ENCODE measurements around the gene CDH3.

CDH3 gene

DNA sequence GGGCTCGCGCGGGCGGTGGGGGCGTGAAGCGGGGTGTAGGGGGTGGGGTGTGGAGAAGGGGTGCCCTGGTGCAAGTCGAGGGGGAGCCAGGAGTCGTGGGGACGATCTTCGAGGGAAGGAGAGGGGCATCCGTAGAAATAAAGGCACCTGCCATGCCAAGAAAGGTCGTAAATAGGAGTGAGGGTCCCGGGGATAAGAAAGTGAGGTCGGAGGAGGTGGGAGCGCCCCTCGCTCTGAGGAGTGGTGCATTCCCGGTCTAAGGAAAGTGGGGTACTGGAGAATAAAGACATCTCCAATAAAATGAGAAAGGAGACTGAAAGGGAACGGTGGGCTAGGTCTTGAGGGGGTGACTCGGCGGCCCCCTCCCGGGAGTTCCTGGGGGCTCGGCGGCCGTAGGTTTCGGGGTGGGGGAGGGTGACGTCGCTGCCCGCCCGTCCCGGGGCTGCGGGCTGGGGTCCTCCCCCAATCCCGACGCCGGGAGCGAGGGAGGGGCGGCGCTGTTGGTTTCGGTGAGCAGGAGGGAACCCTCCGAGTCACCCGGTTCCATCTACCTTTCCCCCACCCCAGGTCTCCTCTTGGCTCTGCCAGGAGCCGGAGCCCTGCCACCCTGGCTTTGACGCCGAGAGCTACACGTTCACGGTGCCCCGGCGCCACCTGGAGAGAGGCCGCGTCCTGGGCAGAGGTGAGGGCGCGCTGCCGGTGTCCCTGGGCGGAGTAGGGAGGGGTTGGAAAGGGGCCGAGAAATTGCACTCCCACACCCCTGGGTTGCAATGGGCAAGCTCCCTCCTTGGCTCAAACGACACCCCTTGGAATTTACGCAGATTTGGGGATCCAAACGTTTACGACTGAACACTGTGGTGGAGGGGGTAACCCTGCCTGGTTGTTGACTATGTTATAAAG, 92.9 kb downstream of the CDH3 start:
- peak overlapping the region; percentile 51 for H3K27ac ChIP-seq (ENCODE audit: low read depth, low read length)
- no peaks in the 10 kb centered on the region for H3K9me3 ChIP-seq (ENCODE audit: control insufficient read depth, insufficient read depth, low read length)
- peak overlapping the region; percentile 78 for H3K9ac ChIP-seq (ENCODE audit: low read depth, low read length)
- no peaks in the 10 kb centered on the region for H3K27me3 ChIP-seq (ENCODE audit: control insufficient read depth, insufficient read depth, low read length)
- peak overlapping the region; percentile 95 for H3K4me3 ChIP-seq (ENCODE audit: low read depth, low read length)
- H3K4me1 ChIP-seq (ENCODE audit: control insufficient read depth, insufficient read depth, low read length) = peaks cover 23% of the 10 kb centered on the region
- peaks cover 17% of the 10 kb centered on the region for H3K36me3 ChIP-seq (ENCODE audit: control insufficient read depth, insufficient read depth, low read length)

DNA sequence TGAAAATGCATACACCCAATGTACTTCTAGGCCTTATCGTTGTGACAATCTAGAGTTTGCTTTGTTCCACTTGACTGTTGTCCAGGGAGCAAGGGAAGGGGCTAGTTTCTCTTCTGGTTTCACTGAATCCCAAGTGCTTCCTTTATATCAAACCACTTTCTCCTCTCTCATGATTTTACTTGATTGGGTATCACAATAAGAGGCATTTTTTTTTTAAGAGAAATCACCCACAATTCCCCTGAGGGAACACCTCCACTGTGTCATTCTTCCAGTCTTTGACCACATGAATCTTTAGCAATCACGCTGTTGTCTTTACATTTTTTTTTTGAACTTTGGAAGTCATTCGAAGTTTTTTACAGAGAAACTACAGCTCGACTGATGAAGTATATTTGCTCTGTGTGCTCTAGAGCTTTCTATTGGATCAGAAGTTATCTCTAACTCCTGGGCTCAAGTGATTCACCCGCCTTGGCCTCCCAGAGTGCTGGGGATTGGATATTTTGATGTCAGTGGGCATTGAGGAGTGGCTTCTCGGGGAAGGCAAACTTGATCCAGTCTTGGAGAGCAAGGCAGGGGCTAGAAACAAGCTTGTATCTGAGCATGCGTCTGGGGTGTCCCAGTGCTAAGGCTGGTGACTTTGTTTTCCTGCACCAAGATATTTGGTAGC, 95.0 kb downstream of the CDH3 start:
- H3K9ac ChIP-seq (ENCODE audit: low read depth, low read length) = no peak overlapping the region
- H3K27ac ChIP-seq (ENCODE audit: low read depth, low read length) = no peak overlapping the region

DNA sequence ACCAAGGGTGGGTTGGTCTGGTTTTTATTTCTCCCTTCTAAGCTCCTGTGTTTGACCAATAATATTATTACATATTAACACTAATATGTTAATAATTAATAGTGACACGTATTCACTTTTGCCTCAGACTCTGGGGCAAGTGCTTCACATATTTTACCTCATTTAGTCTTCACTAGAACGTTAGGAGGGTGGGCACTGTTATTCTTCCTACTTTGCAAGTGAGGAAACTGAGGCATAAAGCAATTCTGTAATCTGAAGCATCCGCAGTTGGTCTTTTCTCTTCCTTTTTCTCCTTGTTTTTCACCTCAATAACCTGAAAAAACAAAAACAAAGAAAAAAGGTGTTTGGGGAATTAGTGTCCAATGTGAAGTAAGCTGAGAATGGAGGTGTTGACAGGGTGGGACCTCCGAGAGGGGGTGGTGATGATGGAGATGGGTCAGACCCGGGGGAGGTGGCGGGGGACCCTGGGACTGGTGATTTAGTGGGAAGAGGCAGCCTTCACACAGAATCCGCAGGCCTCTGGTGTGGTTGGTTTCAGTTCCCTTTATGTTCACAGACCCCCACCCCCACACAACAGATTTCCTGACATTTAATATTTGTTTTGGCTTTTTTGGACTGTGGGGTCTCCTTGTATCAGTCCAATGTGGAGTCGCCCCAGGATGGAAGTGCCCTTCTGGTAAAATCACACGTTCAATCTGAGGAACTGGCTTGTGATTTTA, 95.7 kb downstream of the CDH3 start:
- H3K27me3 ChIP-seq (ENCODE audit: control insufficient read depth, insufficient read depth, low read length) = no peaks in the 10 kb centered on the region
- H3K9ac ChIP-seq (ENCODE audit: low read depth, low read length) = no peak overlapping the region
- peaks cover 23% of the 10 kb centered on the region for H3K36me3 ChIP-seq (ENCODE audit: control insufficient read depth, insufficient read depth, low read length)
- no peak overlapping the region for H3K27ac ChIP-seq (ENCODE audit: low read depth, low read length)
- H3K4me3 ChIP-seq (ENCODE audit: low read depth, low read length) = no peak overlapping the region
- no peaks in the 10 kb centered on the region for H3K9me3 ChIP-seq (ENCODE audit: control insufficient read depth, insufficient read depth, low read length)
- H3K4me1 ChIP-seq (ENCODE audit: control insufficient read depth, insufficient read depth, low read length) = peaks cover 47% of the 10 kb centered on the region

More for the DNA sequence above, 95.0 kb downstream of the CDH3 start:
- peaks cover 21% of the 10 kb centered on the region for H3K36me3 ChIP-seq (ENCODE audit: control insufficient read depth, insufficient read depth, low read length)
- H3K4me1 ChIP-seq (ENCODE audit: control insufficient read depth, insufficient read depth, low read length) = peaks cover 42% of the 10 kb centered on the region
- no peaks in the 10 kb centered on the region for H3K9me3 ChIP-seq (ENCODE audit: control insufficient read depth, insufficient read depth, low read length)
- H3K27me3 ChIP-seq (ENCODE audit: control insufficient read depth, insufficient read depth, low read length) = no peaks in the 10 kb centered on the region
- H3K4me3 ChIP-seq (ENCODE audit: low read depth, low read length) = no peak overlapping the region

DNA sequence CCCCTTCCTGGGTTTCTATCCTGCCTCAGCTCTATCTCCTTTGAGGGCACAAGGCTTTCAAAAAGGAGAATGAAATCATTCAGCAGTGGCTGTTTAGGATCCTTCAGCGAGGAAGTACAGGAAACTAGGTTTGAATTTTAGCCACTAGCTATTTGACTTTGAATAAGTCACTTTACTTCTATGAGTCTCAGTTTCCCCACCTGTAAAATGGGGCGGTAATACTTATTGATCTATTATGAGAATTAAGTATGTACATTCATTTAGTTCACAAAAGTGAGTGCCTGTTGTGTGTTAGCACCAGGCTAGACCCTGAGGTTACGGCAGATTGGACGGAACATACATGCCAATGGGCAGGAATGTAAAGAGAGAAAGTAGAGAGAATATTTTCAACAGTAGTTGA, 98.6 kb downstream of the CDH3 start:
- Histone ChIP-seq H3K27me3 (ENCODE audit: control insufficient read depth, insufficient read depth, low read length) (no peaks in the 10 kb centered on the region), H3K4me1 (ENCODE audit: control insufficient read depth, insufficient read depth, low read length) (peaks cover 45% of the 10 kb centered on the region), H3K9ac (ENCODE audit: low read depth, low read length) (no peak overlapping the region), H3K9me3 (ENCODE audit: control insufficient read depth, insufficient read depth, low read length) (no peaks in the 10 kb centered on the region), H3K27ac (ENCODE audit: low read depth, low read length) (no peak overlapping the region), H3K4me3 (ENCODE audit: low read depth, low read length) (no peak overlapping the region), H3K36me3 (ENCODE audit: control insufficient read depth, insufficient read depth, low read length) (peaks cover 32% of the 10 kb centered on the region)

DNA sequence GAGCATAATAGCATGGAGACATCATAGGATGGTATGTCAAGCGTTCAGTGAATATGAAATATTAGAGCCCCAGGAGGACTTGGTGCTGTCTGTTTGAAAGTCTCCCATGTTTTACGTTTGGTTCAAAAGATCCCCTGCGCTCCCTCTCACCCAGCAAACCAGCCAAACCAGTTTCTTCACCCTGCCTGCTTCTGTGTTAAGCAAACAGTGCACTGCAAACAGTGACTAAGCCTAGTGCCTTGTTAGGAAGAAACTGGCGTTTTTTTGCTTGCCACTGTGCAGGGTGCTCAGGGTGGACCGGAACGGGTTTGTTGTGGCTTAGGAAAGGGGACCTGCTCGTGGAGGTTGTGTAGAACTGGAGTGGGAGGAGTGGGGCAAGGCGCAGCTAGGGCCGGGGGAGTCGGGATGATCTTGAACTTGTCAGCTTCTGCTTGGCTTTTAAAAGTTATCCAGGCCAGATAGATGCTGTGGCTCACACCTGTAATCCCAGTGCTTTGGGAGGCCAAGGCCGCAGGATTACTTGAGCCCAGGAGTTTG, 99.7 kb downstream of the CDH3 start:
- H3K4me1 ChIP-seq (ENCODE audit: control insufficient read depth, insufficient read depth, low read length) = peaks cover 44% of the 10 kb centered on the region
- H3K4me3 ChIP-seq (ENCODE audit: low read depth, low read length) = peak overlapping the region; percentile 37
- H3K9ac ChIP-seq (ENCODE audit: low read depth, low read length) = peak overlapping the region; percentile 14; the same call in 1 of the 2 replicates
- H3K36me3 ChIP-seq (ENCODE audit: control insufficient read depth, insufficient read depth, low read length) = peaks cover 33% of the 10 kb centered on the region
- H3K27ac ChIP-seq (ENCODE audit: low read depth, low read length) = peak overlapping the region; percentile 70
- no peaks in the 10 kb centered on the region for H3K9me3 ChIP-seq (ENCODE audit: control insufficient read depth, insufficient read depth, low read length)
- H3K27me3 ChIP-seq (ENCODE audit: control insufficient read depth, insufficient read depth, low read length) = no peaks in the 10 kb centered on the region

DNA sequence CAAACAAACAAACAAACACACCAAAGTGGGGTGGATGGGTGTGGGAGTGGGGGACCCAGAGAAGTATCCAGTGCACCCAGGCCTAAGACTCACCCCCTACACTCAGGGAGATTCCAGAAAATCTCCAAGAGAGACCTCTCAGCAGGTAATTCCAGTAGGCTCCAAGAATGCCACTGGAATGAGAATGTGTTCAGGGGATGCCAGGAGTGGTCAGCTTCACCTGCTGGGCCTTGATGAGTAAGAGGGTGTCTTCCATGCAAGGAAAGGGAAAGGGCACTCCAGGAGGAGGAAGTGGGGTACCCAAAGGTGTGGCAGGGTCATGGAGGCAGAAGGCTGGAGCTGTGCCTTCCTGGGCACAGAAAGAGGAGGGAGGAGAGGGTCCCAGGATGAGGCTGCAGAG, 101.8 kb downstream of the CDH3 start:
- H3K27me3 ChIP-seq (ENCODE audit: control insufficient read depth, insufficient read depth, low read length) = no peaks in the 10 kb centered on the region
- H3K27ac ChIP-seq (ENCODE audit: low read depth, low read length) = no peak overlapping the region
- no peak overlapping the region for H3K9ac ChIP-seq (ENCODE audit: low read depth, low read length)
- no peak overlapping the region for H3K4me3 ChIP-seq (ENCODE audit: low read depth, low read length)
- peaks cover 27% of the 10 kb centered on the region for H3K36me3 ChIP-seq (ENCODE audit: control insufficient read depth, insufficient read depth, low read length)
- H3K4me1 ChIP-seq (ENCODE audit: control insufficient read depth, insufficient read depth, low read length) = peaks cover 39% of the 10 kb centered on the region
- H3K9me3 ChIP-seq (ENCODE audit: control insufficient read depth, insufficient read depth, low read length) = no peaks in the 10 kb centered on the region

DNA sequence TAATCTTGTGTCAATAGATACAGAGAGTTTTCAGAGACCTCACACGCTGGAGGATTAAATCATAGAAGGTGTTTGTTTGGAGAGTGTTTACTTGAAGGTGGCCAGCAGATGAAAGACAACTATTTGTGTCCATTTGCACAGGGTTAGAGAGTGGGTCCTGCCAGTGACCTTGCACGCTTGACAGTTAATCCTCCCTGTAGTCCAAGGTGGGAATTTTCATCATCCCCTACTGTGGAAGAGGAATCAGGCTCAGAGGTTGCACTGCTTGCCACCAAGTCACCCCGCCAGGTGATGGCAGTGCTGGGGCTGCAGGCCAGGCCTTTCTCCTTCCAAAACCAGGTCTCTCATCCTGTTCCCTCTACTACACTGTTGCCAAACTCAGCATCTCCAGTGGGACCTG, 104.3 kb downstream of the CDH3 start:
- peaks cover 22% of the 10 kb centered on the region for H3K4me1 ChIP-seq (ENCODE audit: control insufficient read depth, insufficient read depth, low read length)
- peak overlapping the region; percentile 10 for H3K27ac ChIP-seq (ENCODE audit: low read depth, low read length)
- no peaks in the 10 kb centered on the region for H3K27me3 ChIP-seq (ENCODE audit: control insufficient read depth, insufficient read depth, low read length)
- H3K9ac ChIP-seq (ENCODE audit: low read depth, low read length) = no peak overlapping the region
- H3K36me3 ChIP-seq (ENCODE audit: control insufficient read depth, insufficient read depth, low read length) = peaks cover 27% of the 10 kb centered on the region
- H3K4me3 ChIP-seq (ENCODE audit: low read depth, low read length) = no peak overlapping the region
- no peaks in the 10 kb centered on the region for H3K9me3 ChIP-seq (ENCODE audit: control insufficient read depth, insufficient read depth, low read length)

All from HUES48 (cell line).